ENCODE results near the gene F2R. TPM values are rescaled to one million over a fixed set of nuclear protein-coding genes. Genes with fewer than 3 reads are reported as not detected.

The F2R gene
- total RNA-seq, 4 donors from 2014 or later: 5.0 to 11.4 (median 8.5) TPM

GRCh38 chr5:76695346-76695745 is 20.6 kb upstream of the F2R start:
- Histone ChIP-seq H3K4me3 (no peak overlapping the region), H3K36me3 (peaks cover 0 to 21% (median 0%) of the 10 kb centered on the region in 3 donors), H3K4me1 (peaks cover 0 to 5% (median 0%) of the 10 kb centered on the region in 4 donors), H3K27me3 (no peaks in the 10 kb centered on the region), H3K9me3 (no peaks in the 10 kb centered on the region), H3K27ac (peak overlapping the region in 1 of 4 donors; percentile 21)
- TF ChIP-seq POLR2A (IDR thresholded peaks at IDR 0.05): no peak
- no peak for TF ChIP-seq CTCF (IDR thresholded peaks at IDR 0.05)
- DNase-seq: no peak

GRCh38 chr5:76696251-76696650 is 19.7 kb upstream of the F2R start:
- no peaks in the 10 kb centered on the region for H3K9me3 ChIP-seq
- no peaks in the 10 kb centered on the region for H3K27me3 ChIP-seq
- DNase-seq: no peak
- peaks cover 0 to 28% (median 0%) of the 10 kb centered on the region in 3 donors for H3K36me3 ChIP-seq
- no peaks in the 10 kb centered on the region for H3K4me1 ChIP-seq
- no peak for TF ChIP-seq CTCF (IDR thresholded peaks at IDR 0.05)
- TF ChIP-seq POLR2A (IDR thresholded peaks at IDR 0.05): no peak
- peak overlapping the region in 1 of 4 donors; percentile 10 for H3K27ac ChIP-seq
- H3K4me3 ChIP-seq: no peak overlapping the region

GRCh38 chr5:76697670-76698069 is 18.3 kb upstream of the F2R start:
- TF ChIP-seq CTCF (IDR thresholded peaks at IDR 0.05): no peak
- no peak for TF ChIP-seq POLR2A (IDR thresholded peaks at IDR 0.05)
- no peak overlapping the region for H3K27ac ChIP-seq
- no peaks in the 10 kb centered on the region for H3K27me3 ChIP-seq
- DNase-seq: no peak
- H3K9me3 ChIP-seq: no peaks in the 10 kb centered on the region
- no peak overlapping the region for H3K4me3 ChIP-seq
- no peaks in the 10 kb centered on the region for H3K4me1 ChIP-seq
- H3K36me3 ChIP-seq: peaks cover 0 to 33% (median 0%) of the 10 kb centered on the region in 3 donors

GRCh38 chr5:76700571-76700970 is 15.4 kb upstream of the F2R start:
- no peaks in the 10 kb centered on the region for H3K4me1 ChIP-seq
- peaks cover 0 to 26% (median 0%) of the 10 kb centered on the region in 3 donors for H3K36me3 ChIP-seq
- H3K4me3 ChIP-seq: no peak overlapping the region
- no peaks in the 10 kb centered on the region for H3K27me3 ChIP-seq
- DNase-seq: no peak
- TF ChIP-seq CTCF (IDR thresholded peaks at IDR 0.05) (no peak), POLR2A (IDR thresholded peaks at IDR 0.05) (no peak)
- no peaks in the 10 kb centered on the region for H3K9me3 ChIP-seq
- H3K27ac ChIP-seq: no peak overlapping the region

GRCh38 chr5:76701298-76701697 is 14.6 kb upstream of the F2R start:
- H3K9me3 ChIP-seq: no peaks in the 10 kb centered on the region
- H3K4me1 ChIP-seq: no peaks in the 10 kb centered on the region
- no peaks in the 10 kb centered on the region for H3K27me3 ChIP-seq
- TF ChIP-seq CTCF (IDR thresholded peaks at IDR 0.05) (no peak), POLR2A (IDR thresholded peaks at IDR 0.05) (no peak)
- no peak for DNase-seq
- no peak overlapping the region for H3K4me3 ChIP-seq
- H3K36me3 ChIP-seq: peaks cover 0 to 20% (median 0%) of the 10 kb centered on the region in 3 donors
- H3K27ac ChIP-seq: no peak overlapping the region

- Histone ChIP-seq H3K27me3 (no peaks in the 10 kb centered on the region), H3K4me1 (no peaks in the 10 kb centered on the region), H3K36me3 (peaks cover 0 to 18% (median 0%) of the 10 kb centered on the region in 3 donors), H3K27ac (no peak overlapping the region), H3K9me3 (no peaks in the 10 kb centered on the region), H3K4me3 (no peak overlapping the region)
- DNase-seq: no peak
- no peak for TF ChIP-seq CTCF (IDR thresholded peaks at IDR 0.05)
- no peak for TF ChIP-seq POLR2A (IDR thresholded peaks at IDR 0.05)
Observed at GRCh38 chr5:76703707-76704106, 12.2 kb upstream of the F2R start.
